ENCODE results near the gene DOLK. TPM values are rescaled to one million over a fixed set of nuclear protein-coding genes. Genes with fewer than 3 reads are reported as not detected.

DOLK gene
- total RNA-seq: 29.1 and 37.5 TPM in 2 replicates

DNA sequence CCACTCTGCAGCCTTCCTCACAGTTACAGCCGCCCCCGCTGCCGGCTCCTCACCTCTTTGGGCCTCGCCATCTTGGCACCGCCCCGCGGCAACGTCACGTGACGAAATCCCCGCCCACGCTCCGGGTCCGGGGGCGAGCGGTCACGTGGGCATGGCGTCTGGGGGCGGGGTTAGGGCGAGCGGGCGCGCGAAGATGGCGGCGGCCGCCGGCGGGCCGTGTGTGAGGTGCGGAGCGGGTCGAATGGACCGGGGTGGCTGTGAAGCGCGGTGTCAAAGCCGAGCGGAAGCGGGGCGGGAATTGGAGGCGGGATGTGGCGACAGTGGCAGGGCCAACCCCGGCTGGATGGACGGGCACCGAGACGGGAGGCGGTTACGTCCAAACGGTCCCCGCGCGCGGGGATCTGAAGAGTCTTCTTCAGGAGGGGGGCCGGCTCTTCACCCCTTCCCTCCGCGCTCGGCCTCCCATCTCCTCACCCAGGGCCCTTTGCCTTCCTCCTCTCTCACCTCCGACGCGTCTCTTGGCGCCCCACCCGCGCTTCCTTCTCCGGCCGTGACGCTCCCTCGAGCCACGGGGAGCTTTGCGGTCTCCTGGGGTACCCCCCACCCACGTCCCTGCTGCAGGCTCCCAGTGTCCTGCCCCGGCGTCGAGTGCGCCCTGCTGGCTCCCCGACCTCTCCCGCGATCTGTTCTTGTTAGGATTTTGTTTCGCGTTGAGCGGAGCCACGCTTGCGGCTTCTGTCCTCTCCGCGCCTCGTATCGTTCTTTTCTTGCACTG lies at the start of gene DOLK, which contains the start of gene NUP188:
Gene DOLK, minus strand, starts transcription at position 77 of the 775 bp plus-strand sequence. CDS start 300 bp downstream, outside the sequence.
Gene NUP188, plus strand, starts transcription at position 173 of the 775 bp plus-strand sequence. Its CDS starts 21 bp downstream, at position 194.

DNA sequence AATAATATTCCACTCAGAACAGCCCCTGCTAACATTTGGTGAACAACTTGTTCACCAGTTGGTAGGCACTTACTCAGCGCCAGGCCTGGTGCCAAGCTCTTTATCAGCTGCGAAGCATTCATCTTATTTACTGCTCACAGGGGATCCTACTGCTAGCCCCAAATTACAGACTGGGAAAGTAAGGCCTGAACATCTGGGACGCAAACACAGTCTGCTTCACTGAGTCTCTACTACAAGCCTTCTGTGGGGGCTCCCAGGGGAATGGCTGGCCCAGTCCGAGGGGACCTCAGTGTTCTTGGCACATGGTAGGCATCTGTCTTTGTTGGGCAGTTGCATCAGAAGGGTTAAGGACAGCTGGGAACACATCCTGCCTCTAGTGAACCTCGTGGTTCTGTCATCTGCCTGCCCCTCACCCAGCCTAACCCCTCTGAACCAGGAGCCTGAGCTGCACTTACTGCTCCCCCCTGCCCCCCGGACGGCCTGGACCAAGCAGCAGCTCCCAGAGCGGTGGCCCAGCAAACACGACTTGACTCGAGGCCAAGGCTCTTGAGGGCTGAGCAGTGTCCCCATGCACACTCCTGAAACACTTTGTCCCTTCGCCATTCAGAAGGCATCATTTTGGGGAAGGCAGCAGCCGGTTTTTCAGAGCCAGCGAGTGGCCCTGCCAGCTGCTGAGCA lies 26.9 kb downstream of the DOLK start, which contains the start of gene PHYHD1:
Gene PHYHD1, plus strand, starts transcription at position 602 of the 678 bp plus-strand sequence. CDS start 1,342 bp downstream, outside the sequence.

Other genes starting within 250 kb of the DOLK start
- 3.7 and 4.6 TPM in 2 replicates for gene PKN3, start 245.1 kb downstream of the DOLK start, total RNA-seq
- gene ZDHHC12, start 223.5 kb downstream of the DOLK start, total RNA-seq: 89.1 and 122 TPM in 2 replicates
- gene ZER1, start 175.7 kb downstream of the DOLK start, total RNA-seq: 21.3 and 33.7 TPM in 2 replicates
- 13.5 and 13.6 TPM in 2 replicates for gene TBC1D13, start 160.3 kb downstream of the DOLK start, total RNA-seq
- gene ENDOG, start 129.1 kb downstream of the DOLK start, total RNA-seq: 28.0 and 40.4 TPM in 2 replicates
- gene SPOUT1, start 117.8 kb downstream of the DOLK start, total RNA-seq: 25.4 and 31.0 TPM in 2 replicates
- gene KYAT1, start 65.7 kb downstream of the DOLK start, total RNA-seq: 19.1 and 25.7 TPM in 2 replicates
- gene LRRC8A, start 65.5 kb downstream of the DOLK start, total RNA-seq: 39.2 and 44.1 TPM in 2 replicates
- gene PHYHD1, start 26.6 kb downstream of the DOLK start, total RNA-seq: 5.5 and 9.7 TPM in 2 replicates
- gene NUP188, start 96 bp upstream of the DOLK start, total RNA-seq: 30.8 and 37.9 TPM in 2 replicates
- 38.6 and 39.2 TPM in 2 replicates for gene SH3GLB2, start 80.7 kb upstream of the DOLK start, total RNA-seq
- gene MIGA2, start 89.0 kb upstream of the DOLK start, total RNA-seq: 12.9 and 29.1 TPM in 2 replicates
- 12.7 and 13.5 TPM in 2 replicates for gene DOLPP1, start 133.5 kb upstream of the DOLK start, total RNA-seq
- 70.0 and 78.4 TPM in 2 replicates for gene CRAT, start 163.2 kb upstream of the DOLK start, total RNA-seq
- 225 and 240 TPM in 2 replicates for gene PTPA, start 163.8 kb upstream of the DOLK start, total RNA-seq
- 49.4 and 63.7 TPM in 2 replicates for gene IER5L, start 230.7 kb upstream of the DOLK start, total RNA-seq

Measured in myometrial cell (primary cell).